T-helper 22 cell (primary cell): Measurements from ENCODE around the gene SNAPIN.
A peak's percentile ranks its signal among the peaks of the same experiment; 100 is the strongest.

Experiments used
- DNase-seq: peaks from one replicate; pipeline ENCODE4 v3.0.0-alpha.2; 2020; ENCODE audit warnings: low read depth

Gene SNAPIN

GRCh38 chr1:153658400-153659174, at the start of gene SNAPIN:
Gene SNAPIN, plus strand, starts transcription at chr1:153658703. Its CDS starts 41 bp downstream, at chr1:153658744.
- DNase-seq, result peak; percentile 80

- no peak for DNase-seq
These were observed 49.5 kb upstream of the SNAPIN start for GRCh38 chr1:153608742-153609584.

- no peak for DNase-seq
These were observed 49.0 kb upstream of the SNAPIN start for GRCh38 chr1:153609585-153609907.

- no peak for DNase-seq
These were observed 48.2 kb upstream of the SNAPIN start for GRCh38 chr1:153610334-153610733.

GRCh38 chr1:153610811-153611301, 47.6 kb upstream of the SNAPIN start:
- no peak for DNase-seq

- DNase-seq, result no peak
These were observed 47.1 kb upstream of the SNAPIN start for GRCh38 chr1:153611356-153611755.

GRCh38 chr1:153612111-153612754, 46.3 kb upstream of the SNAPIN start:
- no peak for DNase-seq

GRCh38 chr1:153612755-153613331, 45.7 kb upstream of the SNAPIN start, which contains the start of gene S100A16:
Gene S100A16, minus strand, starts transcription at chr1:153613137. Its CDS starts 4,986 bp downstream, at chr1:153608151.
- DNase-seq, result no peak

GRCh38 chr1:153613406-153613805, 45.1 kb upstream of the SNAPIN start:
- no peak for DNase-seq

GRCh38 chr1:153614189-153614900, 44.2 kb upstream of the SNAPIN start:
- DNase-seq, result no peak

GRCh38 chr1:153614906-153615305, 43.6 kb upstream of the SNAPIN start:
- no peak for DNase-seq

GRCh38 chr1:153615406-153615805, 43.1 kb upstream of the SNAPIN start:
- DNase-seq, result no peak

GRCh38 chr1:153616144-153616916, 42.2 kb upstream of the SNAPIN start, which contains the start of gene S100A14:
Gene S100A14, minus strand, starts transcription at chr1:153616325. Its CDS starts 467 bp downstream, at chr1:153615858.
- DNase-seq, result no peak

- no peak for DNase-seq
These were observed 41.6 kb upstream of the SNAPIN start for GRCh38 chr1:153616917-153617311.

GRCh38 chr1:153617663-153618062, 40.8 kb upstream of the SNAPIN start:
- peak; percentile 17 for DNase-seq

GRCh38 chr1:153619171-153619570, 39.3 kb upstream of the SNAPIN start:
- no peak for DNase-seq

GRCh38 chr1:153623101-153623500, 35.4 kb upstream of the SNAPIN start:
- DNase-seq, result no peak

GRCh38 chr1:153624965-153625611, 33.4 kb upstream of the SNAPIN start:
- DNase-seq, result no peak

GRCh38 chr1:153626477-153626903, 32.0 kb upstream of the SNAPIN start:
- DNase-seq, result no peak
